Osteoblast (primary cell): ENCODE results near the gene ITIH3. TPM values are rescaled to one million over a fixed set of nuclear protein-coding genes. Genes with fewer than 3 reads are reported as not detected.

Experiments used
- DNase-seq: peaks from one replicate; pipeline ENCODE4 v3.0.0; 2011; ENCODE audit warnings: low spot score, mixed read lengths; ENCODE audit not compliant: insufficient read length; ENCODE audit errors: missing footprints
- H2AFZ ChIP-seq: 2 replicates; pipeline ENCODE4 v1.6.0; 2011; ENCODE audit warnings: mild to moderate bottlenecking, low read length
- H3K27ac ChIP-seq: 2 replicates; pipeline ENCODE4 v1.5.1; 2011; ENCODE audit warnings: mild to moderate bottlenecking, low read depth, low read length, moderate library complexity
- H3K27me3 ChIP-seq: 2 replicates; pipeline ENCODE4 v1.6.0; 2012; ENCODE audit warnings: mild to moderate bottlenecking, control low read depth, inconsistent platforms, low read length, moderate library complexity; ENCODE audit not compliant: insufficient read depth
- H3K36me3 ChIP-seq: 2 replicates; pipeline ENCODE4 v1.5.1; 2011; ENCODE audit warnings: mild to moderate bottlenecking, low read length, control low read depth, moderate library complexity; ENCODE audit not compliant: insufficient read depth
- H3K4me1 ChIP-seq: 2 replicates; pipeline ENCODE4 v1.5.1; 2011; ENCODE audit warnings: mild to moderate bottlenecking, low read length, control low read depth, moderate library complexity; ENCODE audit not compliant: insufficient read depth
- H3K4me2 ChIP-seq: 2 replicates; pipeline ENCODE4 v1.6.0; 2011; ENCODE audit warnings: mild to moderate bottlenecking, low read length; ENCODE audit not compliant: insufficient read depth
- H3K4me3 ChIP-seq: fragments of 200-600 bp; sonication (generic); 3 replicates; pipeline ENCODE4 v1.5.1; 2012; ENCODE audit warnings: mild to moderate bottlenecking, low read length, inconsistent platforms; ENCODE audit not compliant: insufficient read depth
- H3K79me2 ChIP-seq: 2 replicates; pipeline ENCODE4 v1.6.0; 2012; ENCODE audit warnings: mild to moderate bottlenecking, low read length, control low read depth, inconsistent platforms; ENCODE audit not compliant: insufficient read depth
- H3K9me3 ChIP-seq: 2 replicates; pipeline ENCODE4 v1.5.1; 2011; ENCODE audit warnings: low read depth, low read length, control low read depth
- H4K20me1 ChIP-seq: 2 replicates; pipeline ENCODE4 v1.6.0; 2012; ENCODE audit warnings: mild to moderate bottlenecking, low read length, control low read depth; ENCODE audit not compliant: insufficient read depth
- CTCF ChIP-seq: IDR thresholded peaks from 2 replicates; pipeline ENCODE4 v1.5.1; 2011; ENCODE audit warnings: mild to moderate bottlenecking, low read depth, low read length, moderate library complexity; ENCODE audit errors: extremely low read depth
- total RNA-seq: library from RNA; depleted of rRNA; stranded (reverse); fragments of >200 nt; gene quantifications from 2 replicates; pipeline ENCODE4 v1.2.3, GENCODE V29; 2012

Gene ITIH3
- total RNA-seq, 1 donor, result under 0.01 TPM

GRCh38 chr3:52801839-52802238 is 7.2 kb downstream of the ITIH3 start:
- H3K27me3 ChIP-seq, result no peaks in the 10 kb centered on the region
- peaks cover 3% of the 10 kb centered on the region for H3K4me1 ChIP-seq
- H2AFZ ChIP-seq, result no peak overlapping the region
- no peaks in the 10 kb centered on the region for H3K36me3 ChIP-seq
- DNase-seq, result no peak
- H3K27ac ChIP-seq, result no peak overlapping the region
- no peak overlapping the region for H3K4me3 ChIP-seq
- no peaks in the 10 kb centered on the region for H3K79me2 ChIP-seq
- H4K20me1 ChIP-seq, result no peaks in the 10 kb centered on the region
- no peak for TF ChIP-seq CTCF
- no peaks in the 10 kb centered on the region for H3K9me3 ChIP-seq
- no peak overlapping the region for H3K4me2 ChIP-seq

- TF ChIP-seq CTCF, result no peak
- no peak overlapping the region for H3K27ac ChIP-seq
- H3K4me2 ChIP-seq, result no peak overlapping the region
- H4K20me1 ChIP-seq, result no peaks in the 10 kb centered on the region
- H3K4me1 ChIP-seq, result peaks cover 3% of the 10 kb centered on the region
- DNase-seq, result no peak
- H3K27me3 ChIP-seq, result peaks cover 5% of the 10 kb centered on the region
- no peaks in the 10 kb centered on the region for H3K9me3 ChIP-seq
- H3K4me3 ChIP-seq, result no peak overlapping the region
- H3K36me3 ChIP-seq, result no peaks in the 10 kb centered on the region
- H2AFZ ChIP-seq, result no peak overlapping the region
- no peaks in the 10 kb centered on the region for H3K79me2 ChIP-seq
Observed at GRCh38 chr3:52805270-52806039, 10.9 kb downstream of the ITIH3 start.

- Histone ChIP-seq H3K79me2 (no peaks in the 10 kb centered on the region), H2AFZ (no peak overlapping the region), H3K36me3 (no peaks in the 10 kb centered on the region), H3K27ac (no peak overlapping the region), H3K9me3 (no peaks in the 10 kb centered on the region), H3K4me2 (no peak overlapping the region), H3K4me3 (no peak overlapping the region), H4K20me1 (no peaks in the 10 kb centered on the region), H3K27me3 (peaks cover 11% of the 10 kb centered on the region), H3K4me1 (no peaks in the 10 kb centered on the region)
- TF ChIP-seq CTCF, result no peak
- no peak for DNase-seq
Observed at GRCh38 chr3:52809149-52809548, 14.6 kb downstream of the ITIH3 start.

- Histone ChIP-seq H3K4me1 (no peaks in the 10 kb centered on the region), H2AFZ (no peak overlapping the region), H3K4me3 (no peak overlapping the region), H3K4me2 (no peak overlapping the region), H3K27me3 (peaks cover 11% of the 10 kb centered on the region), H3K9me3 (no peaks in the 10 kb centered on the region), H4K20me1 (no peaks in the 10 kb centered on the region), H3K27ac (no peak overlapping the region), H3K36me3 (no peaks in the 10 kb centered on the region), H3K79me2 (no peaks in the 10 kb centered on the region)
- DNase-seq, result no peak
- no peak for TF ChIP-seq CTCF
Observed at GRCh38 chr3:52809662-52810377, 15.2 kb downstream of the ITIH3 start.
